Activated CD4-positive, CD25-positive, alpha-beta regulatory T cell treated with anti-CD3 and anti-CD28 coated beads, Interleukin-2, amount 50 U/mL, for 24 hours (primary cell): ENCODE results near the gene ACOT13.
"Not testable (repeated sequence)": the region's sequence is repeated elsewhere in the genome, so short reads cannot be mapped to it uniquely, and the experiment has no call there.

Experiments used
- ATAC-seq, 2 donors: fragments of 150-1000 bp; cut with Tn5 transposase; one replicate each; pipeline ENCODE4 v1.10.0; 2021; ENCODE audit warnings: mild to moderate bottlenecking in 1 of 2, moderate library complexity in 1 of 2

Gene ACOT13

DNA sequence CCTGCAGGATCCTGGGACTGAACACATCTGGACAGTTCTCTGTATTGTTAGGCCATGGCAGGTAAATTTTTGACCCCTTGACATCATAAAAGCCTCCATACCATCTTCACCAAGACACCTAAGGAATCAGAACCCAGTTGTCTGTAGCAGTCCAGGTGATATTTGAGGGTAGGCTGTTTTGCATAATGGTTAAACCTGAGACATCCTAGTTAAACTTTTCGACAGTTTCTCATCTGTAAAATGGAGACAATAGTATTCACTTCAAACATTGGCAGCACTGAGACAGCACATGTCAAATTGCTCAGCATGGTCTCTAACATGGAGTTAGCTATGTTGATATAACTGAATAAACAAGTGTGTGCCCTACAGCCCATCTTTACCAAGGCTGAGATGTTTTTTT, 27.3 kb downstream of the ACOT13 start:
- no peak for ATAC-seq

DNA sequence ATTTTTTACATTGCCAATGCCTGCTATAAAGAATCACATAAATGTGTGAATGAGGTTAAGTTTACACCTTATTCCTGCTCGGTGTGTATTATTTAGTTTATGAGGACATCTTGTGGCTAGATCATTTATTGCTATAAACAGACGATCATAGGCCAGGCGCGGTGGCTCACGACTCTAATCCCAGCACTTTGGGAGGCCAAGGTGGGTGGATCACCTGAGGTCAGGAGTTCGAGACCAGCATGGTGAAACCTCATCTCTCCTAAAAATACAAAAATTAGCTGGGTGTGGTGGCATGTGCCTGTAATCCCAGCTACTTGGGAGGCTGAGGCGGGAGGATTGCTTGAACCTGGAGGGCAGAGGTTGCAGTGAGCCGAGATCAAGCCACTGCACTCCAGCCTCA, 28.8 kb downstream of the ACOT13 start:
- peak; percentile 42 to 59 for ATAC-seq

GRCh38 chr6:24696097-24696496, 29.2 kb downstream of the ACOT13 start:
- peak; percentile 35 to 49 for ATAC-seq

DNA sequence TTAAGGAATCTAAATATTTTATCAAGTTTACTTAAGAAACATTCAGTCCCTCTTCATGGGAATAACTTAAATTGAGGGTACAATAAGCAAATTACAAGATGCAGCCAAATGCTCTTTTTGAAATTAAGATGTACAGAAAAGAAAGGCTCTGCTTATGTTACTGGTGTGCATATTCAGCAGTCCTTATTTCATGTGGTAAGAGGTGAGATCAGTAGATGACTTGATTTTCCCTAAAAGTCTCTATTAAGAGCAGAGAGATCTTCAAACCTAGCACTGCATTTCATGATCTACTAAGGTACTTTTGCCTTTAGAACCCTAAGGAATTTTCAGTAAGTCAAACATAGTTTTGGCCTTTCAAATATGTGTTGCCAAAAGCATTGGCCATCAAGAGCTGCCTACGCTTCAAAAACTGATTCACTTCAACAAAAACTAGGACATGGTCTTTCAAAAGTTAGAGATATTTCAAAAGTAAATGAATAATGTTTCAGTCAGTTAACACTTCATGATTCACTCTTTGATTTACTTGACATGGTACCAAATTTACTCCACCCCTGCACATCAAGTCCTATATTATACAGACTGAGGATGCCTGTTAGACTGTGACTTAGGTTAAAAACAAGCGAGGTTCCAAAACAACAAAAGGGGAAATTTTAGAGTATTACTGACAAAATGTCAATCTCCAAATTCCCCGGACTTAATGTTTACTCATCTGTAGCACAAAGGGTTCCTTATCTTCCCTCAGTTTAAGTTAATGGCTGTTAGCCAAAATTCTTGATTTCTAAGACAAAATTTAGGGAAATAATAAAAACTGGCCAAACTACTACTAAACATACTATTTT, 32.9 kb downstream of the ACOT13 start:
- peak; percentile 79 to 88 for ATAC-seq

DNA sequence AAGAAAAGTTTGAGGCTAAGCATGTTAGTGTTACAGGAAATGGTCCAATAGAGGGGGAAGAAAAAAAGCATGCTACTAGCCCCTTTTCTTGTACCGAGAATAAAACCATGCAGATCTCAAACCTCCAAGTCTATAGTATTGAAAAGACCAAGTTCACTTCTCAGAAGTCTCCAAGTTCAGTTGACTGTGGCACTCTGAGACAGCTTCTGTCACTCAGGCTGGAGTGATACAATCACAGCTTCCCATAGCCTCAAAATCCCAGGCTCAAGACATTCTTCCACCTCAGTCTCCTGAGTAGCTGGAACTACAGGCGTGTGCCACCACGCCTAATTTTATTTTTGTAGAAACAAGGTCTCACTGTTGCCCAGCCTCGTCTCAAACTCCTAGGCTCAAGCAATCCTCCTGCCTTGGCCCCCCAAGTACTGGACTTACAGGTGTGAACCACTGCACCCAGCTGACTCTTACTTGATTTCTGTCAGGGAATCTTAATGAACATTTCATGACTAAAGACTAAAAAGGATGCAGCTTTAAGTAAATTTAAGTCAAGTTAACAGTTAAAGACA, 35.9 kb downstream of the ACOT13 start:
- ATAC-seq: no peak

GRCh38 chr6:24704468-24704867, 37.6 kb downstream of the ACOT13 start:
- no peak for ATAC-seq

DNA sequence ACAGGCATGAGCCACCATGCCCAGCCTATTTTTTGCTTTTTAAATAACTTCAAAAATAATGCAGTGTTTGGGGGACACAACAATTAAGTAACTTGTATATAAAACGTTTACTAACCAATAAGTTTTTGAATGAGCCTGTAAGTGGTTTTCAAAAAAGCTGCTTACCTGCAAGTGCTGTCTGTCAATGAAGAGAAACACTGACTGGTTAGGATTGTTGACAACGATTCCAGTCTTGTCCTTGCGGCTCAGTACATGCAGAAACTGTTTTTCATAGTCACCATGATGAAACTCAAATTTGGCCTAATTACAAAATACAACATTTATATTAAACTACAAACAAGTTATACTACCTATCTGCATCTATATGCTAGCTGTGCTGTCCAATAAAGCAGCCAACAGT, 41.7 kb downstream of the ACOT13 start:
- no peak for ATAC-seq

GRCh38 chr6:24709014-24709711, 42.3 kb downstream of the ACOT13 start:
- no peak for ATAC-seq

GRCh38 chr6:24710519-24711303, 43.8 kb downstream of the ACOT13 start:
- no peak for ATAC-seq

- ATAC-seq: not testable (repeated sequence)
These were observed 49.8 kb downstream of the ACOT13 start for GRCh38 chr6:24716602-24717148.

DNA sequence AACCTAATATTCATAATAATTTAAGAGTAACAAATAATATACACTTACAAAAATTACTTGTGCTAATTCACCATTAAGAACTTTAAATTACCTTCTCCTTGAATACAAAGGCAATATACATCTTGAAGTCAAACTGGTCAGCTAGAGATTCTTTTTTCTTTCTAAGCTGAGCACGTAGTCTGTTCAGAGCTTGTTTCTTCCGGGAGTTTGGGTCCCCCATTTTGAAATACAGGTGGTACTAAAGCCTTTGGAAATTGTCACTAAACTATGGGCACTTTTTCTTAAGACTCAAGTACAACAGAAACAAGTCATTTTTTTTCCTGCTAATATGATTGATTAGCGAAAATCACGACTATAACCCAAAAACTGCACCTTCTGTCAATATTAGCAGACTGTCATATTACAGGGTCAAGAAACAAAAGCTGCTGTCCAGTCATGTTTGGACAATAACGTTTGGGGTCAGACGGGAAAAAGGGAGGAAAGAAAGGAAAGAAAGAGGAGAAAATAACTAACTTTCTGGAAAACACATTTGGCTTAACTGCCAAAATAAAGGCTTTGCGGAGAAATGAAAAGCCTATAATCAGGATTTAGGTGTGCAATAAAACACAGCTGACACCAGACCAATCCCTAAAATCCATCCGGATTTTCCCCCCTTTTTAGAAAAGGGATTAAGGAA, 51.7 kb downstream of the ACOT13 start:
- no peak for ATAC-seq

DNA sequence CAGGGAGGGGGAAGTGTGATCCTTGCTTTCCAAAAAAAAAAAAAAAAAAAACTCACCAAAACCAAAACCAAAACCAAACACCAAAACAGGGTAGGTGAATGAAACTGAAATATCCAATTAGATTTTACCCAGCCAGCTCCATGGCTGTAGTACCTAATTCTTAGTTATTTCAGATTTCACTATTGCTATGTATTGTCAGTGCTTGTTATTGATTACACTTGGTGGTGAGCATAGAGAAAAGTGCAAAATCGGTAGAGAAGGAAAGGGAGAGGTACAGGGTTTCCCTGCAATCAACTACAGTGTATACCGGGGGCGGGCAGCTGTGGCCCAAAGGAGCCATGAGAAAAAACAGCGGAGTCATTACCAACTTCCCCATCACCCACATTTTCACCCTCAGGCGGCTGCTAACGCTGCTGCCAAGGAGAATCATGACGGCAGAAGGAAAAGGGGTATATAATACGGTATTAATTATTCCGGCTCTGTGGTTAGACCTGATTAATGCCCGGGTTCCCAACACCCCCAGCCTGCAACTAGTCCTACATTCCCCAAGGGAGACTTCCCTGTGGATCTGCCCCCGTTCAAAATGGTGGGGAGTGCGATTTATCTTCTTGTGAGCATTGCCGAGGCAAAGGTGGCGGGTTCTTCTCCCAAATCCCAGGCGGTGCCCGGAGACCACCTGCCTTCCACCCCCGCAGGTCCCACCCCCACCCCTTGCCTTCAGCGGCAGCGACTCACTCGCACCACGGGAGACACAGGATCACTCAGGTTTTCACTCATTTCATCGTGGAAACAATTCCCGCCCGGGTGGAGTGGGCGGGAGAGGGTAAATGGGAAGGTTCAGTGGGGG, 52.5 kb downstream of the ACOT13 start, which contains the start of gene C6orf62:
C6orf62 (minus strand) TSS at position 30 of the 847 bp plus-strand sequence. CDS start 486 bp downstream, outside the sequence.
- ATAC-seq: peak; percentile 7 to 14

DNA sequence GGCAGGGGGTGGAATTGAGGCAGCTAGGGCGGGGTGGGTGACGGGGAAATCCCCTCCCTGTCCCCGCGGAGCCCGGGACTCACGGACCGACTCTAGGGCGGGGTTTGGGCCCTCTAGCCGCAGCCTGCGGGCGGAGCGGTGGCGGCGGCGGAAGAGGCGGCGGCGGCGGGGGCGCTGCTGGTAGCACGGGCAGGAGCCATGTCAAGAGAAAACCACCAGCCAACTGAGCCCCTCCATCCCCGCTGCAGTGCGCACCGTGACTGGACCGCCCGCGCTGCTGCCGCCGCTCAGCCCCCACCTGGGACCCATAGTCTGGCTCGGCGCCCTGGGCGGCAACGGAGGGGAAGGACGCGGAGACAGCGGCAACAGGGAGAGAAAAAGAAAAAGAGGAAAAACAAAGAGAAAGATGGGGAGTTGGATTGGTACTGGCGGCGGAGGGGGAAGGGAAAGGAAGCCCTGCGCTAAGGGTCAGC, 53.3 kb downstream of the ACOT13 start:
- peak; percentile 18 to 21 for ATAC-seq

DNA sequence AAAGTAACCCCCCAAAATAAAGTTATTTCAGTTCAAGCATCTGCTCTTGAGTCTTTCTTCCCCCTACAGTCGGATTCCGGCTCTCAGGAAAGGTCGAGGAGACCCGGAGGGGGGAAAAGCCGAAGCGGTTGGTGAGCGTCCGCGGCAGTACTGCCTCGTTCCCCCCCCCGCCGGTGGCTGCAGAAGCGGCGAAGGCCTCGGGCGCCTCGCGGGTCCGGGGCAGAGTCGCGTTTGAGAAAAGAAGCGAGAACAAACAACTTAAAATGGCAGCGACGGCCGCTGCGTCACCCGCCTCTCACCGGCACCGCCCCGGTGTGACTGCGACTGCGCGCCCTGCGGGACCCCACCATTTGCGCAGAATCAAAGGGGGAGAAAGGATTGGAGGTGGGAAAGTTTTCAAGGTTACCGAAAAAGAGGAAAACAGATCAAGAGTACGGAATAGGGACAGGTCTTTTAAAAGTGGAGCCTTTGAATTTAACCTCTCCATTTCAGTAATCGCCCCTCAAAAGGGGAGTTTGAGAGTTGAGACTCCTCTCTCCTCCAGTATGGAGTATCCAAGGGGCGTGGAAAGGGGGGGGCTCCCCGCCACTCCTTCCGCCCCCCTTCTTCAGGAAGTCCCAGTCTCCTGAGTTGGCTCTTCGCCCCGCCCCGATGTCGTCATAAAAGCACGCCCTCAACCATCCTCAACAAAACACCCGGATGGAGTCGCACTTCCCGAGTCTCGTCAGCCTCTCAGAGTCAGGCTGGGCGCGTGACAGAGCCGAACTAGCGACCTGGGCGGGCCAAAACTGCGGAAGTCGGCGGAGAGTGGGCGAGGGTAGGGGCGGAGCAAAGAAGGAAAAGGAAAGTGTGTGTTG, 54.0 kb downstream of the ACOT13 start:
- peak; percentile 88 to 90 for ATAC-seq

- peak; percentile 58 to 61 for ATAC-seq
These were observed 54.8 kb downstream of the ACOT13 start for GRCh38 chr6:24721461-24722215.

- ATAC-seq: no peak
These were observed 56.4 kb downstream of the ACOT13 start for GRCh38 chr6:24723270-24723669.

- not testable (repeated sequence) for ATAC-seq
These were observed 63.8 kb downstream of the ACOT13 start for GRCh38 chr6:24730653-24731052.

GRCh38 chr6:24731456-24732134, 64.7 kb downstream of the ACOT13 start:
- ATAC-seq: not testable (repeated sequence)
